Measurements from ENCODE around the gene TAAR5. TPM values are rescaled to one million over a fixed set of nuclear protein-coding genes. Genes with fewer than 3 reads are reported as not detected.

TAAR5 gene
- total RNA-seq, 1 experiment from 2014 or later = not detected

DNA sequence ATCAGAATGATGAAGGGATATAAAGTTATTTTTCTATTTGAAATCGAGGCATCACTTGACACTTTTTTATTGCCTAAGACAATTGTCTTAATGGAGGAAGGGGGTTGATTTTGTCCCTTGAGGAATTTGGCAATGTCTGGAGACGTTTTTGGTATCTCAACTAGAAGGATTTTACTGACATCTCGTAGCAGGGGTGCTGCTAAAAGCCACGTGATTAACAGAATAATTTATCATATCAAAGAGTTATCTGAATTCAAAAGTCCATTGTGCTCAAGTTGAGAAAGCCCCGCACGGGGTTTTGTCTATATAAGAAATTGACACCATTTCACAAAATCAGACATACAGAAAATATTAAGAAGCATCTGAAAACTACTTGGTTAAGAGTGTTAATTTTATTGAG, 20.9 kb downstream of the TAAR5 start (continued):
- TF ChIP-seq, protein P1, sequence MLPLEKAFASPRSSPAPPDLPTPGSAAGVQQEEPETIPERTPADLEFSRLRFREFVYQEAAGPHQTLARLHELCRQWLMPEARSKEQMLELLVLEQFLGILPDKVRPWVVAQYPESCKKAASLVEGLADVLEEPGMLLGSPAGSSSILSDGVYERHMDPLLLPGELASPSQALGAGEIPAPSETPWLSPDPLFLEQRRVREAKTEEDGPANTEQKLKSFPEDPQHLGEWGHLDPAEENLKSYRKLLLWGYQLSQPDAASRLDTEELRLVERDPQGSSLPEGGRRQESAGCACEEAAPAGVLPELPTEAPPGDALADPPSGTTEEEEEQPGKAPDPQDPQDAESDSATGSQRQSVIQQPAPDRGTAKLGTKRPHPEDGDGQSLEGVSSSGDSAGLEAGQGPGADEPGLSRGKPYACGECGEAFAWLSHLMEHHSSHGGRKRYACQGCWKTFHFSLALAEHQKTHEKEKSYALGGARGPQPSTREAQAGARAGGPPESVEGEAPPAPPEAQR (CRISPR knock-in tag; IDR thresholded peaks at IDR 0.05) = no peak
- TF ChIP-seq RELA (CRISPR knock-in tag; IDR thresholded peaks at IDR 0.05; ENCODE audit: borderline replicate concordance) (no peak), HMGA2 (CRISPR knock-in tag; IDR thresholded peaks at IDR 0.05) (no peak), ZNF121 (CRISPR knock-in tag; IDR thresholded peaks at IDR 0.05) (no peak)
- TF ChIP-seq, protein P2, sequence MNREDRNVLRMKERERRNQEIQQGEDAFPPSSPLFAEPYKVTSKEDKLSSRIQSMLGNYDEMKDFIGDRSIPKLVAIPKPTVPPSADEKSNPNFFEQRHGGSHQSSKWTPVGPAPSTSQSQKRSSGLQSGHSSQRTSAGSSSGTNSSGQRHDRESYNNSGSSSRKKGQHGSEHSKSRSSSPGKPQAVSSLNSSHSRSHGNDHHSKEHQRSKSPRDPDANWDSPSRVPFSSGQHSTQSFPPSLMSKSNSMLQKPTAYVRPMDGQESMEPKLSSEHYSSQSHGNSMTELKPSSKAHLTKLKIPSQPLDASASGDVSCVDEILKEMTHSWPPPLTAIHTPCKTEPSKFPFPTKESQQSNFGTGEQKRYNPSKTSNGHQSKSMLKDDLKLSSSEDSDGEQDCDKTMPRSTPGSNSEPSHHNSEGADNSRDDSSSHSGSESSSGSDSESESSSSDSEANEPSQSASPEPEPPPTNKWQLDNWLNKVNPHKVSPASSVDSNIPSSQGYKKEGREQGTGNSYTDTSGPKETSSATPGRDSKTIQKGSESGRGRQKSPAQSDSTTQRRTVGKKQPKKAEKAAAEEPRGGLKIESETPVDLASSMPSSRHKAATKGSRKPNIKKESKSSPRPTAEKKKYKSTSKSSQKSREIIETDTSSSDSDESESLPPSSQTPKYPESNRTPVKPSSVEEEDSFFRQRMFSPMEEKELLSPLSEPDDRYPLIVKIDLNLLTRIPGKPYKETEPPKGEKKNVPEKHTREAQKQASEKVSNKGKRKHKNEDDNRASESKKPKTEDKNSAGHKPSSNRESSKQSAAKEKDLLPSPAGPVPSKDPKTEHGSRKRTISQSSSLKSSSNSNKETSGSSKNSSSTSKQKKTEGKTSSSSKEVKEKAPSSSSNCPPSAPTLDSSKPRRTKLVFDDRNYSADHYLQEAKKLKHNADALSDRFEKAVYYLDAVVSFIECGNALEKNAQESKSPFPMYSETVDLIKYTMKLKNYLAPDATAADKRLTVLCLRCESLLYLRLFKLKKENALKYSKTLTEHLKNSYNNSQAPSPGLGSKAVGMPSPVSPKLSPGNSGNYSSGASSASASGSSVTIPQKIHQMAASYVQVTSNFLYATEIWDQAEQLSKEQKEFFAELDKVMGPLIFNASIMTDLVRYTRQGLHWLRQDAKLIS (CRISPR knock-in tag; IDR thresholded peaks at IDR 0.05; ENCODE audit: borderline replicate concordance) = no peak

- Mint-ChIP-seq H3K27ac (no peak overlapping the region), H3K9me3 (no peaks in the 10 kb centered on the region), H3K36me3 (no peaks in the 10 kb centered on the region), H3K27me3 (ENCODE audit: low read depth) (no peaks in the 10 kb centered on the region), H3K4me1 (peaks cover 38% of the 10 kb centered on the region), H3K4me3 (no peak overlapping the region)
- CTCF ChIA-PET = no interaction called here
- TF ChIP-seq, protein P1 (CRISPR knock-in tag; IDR thresholded peaks at IDR 0.05) = no peak
- DNase-seq (ENCODE audit: low spot score) (no peak), ATAC-seq (no peak)
- POLR2A ChIA-PET = no interaction called here
Observed at GRCh38 chr6:132567566-132567965, 22.0 kb downstream of the TAAR5 start.

- Mint-ChIP-seq H3K27me3 (ENCODE audit: low read depth) (no peaks in the 10 kb centered on the region), H3K9me3 (no peaks in the 10 kb centered on the region), H3K27ac (no peak overlapping the region), H3K4me1 (peaks cover 33% of the 10 kb centered on the region), H3K36me3 (no peaks in the 10 kb centered on the region), H3K4me3 (no peak overlapping the region)
- ChIA-PET CTCF (no interaction called here), POLR2A (no interaction called here)
- ATAC-seq = no peak
- DNase-seq (ENCODE audit: low spot score) = no peak
- TF ChIP-seq IRF2 (CRISPR knock-in tag; IDR thresholded peaks at IDR 0.05; ENCODE audit: borderline replicate concordance, low read depth) (no peak), NFATC4 (CRISPR knock-in tag; IDR thresholded peaks at IDR 0.05) (no peak), GRHL2 (CRISPR knock-in tag; IDR thresholded peaks at IDR 0.05; ENCODE audit: insufficient replicate concordance, severe bottlenecking) (no peak), ZNF532 (CRISPR knock-in tag; IDR thresholded peaks at IDR 0.05; ENCODE audit: borderline replicate concordance) (no peak), ZNF232 (CRISPR knock-in tag; IDR thresholded peaks at IDR 0.05) (no peak), ETV6 (CRISPR knock-in tag; IDR thresholded peaks at IDR 0.05) (no peak), ATF6 (CRISPR knock-in tag; IDR thresholded peaks at IDR 0.05) (no peak), TCF7 (CRISPR knock-in tag; IDR thresholded peaks at IDR 0.05; ENCODE audit: low read depth) (no peak), ZNF138 (CRISPR knock-in tag; conservative IDR thresholded peaks at IDR 0.05) (no peak), TP53 (CRISPR knock-in tag; IDR thresholded peaks at IDR 0.05) (no peak)
- TF ChIP-seq, protein P3, sequence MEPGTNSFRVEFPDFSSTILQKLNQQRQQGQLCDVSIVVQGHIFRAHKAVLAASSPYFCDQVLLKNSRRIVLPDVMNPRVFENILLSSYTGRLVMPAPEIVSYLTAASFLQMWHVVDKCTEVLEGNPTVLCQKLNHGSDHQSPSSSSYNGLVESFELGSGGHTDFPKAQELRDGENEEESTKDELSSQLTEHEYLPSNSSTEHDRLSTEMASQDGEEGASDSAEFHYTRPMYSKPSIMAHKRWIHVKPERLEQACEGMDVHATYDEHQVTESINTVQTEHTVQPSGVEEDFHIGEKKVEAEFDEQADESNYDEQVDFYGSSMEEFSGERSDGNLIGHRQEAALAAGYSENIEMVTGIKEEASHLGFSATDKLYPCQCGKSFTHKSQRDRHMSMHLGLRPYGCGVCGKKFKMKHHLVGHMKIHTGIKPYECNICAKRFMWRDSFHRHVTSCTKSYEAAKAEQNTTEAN (CRISPR knock-in tag; IDR thresholded peaks at IDR 0.05) = no peak
- TF ChIP-seq, protein P4, sequence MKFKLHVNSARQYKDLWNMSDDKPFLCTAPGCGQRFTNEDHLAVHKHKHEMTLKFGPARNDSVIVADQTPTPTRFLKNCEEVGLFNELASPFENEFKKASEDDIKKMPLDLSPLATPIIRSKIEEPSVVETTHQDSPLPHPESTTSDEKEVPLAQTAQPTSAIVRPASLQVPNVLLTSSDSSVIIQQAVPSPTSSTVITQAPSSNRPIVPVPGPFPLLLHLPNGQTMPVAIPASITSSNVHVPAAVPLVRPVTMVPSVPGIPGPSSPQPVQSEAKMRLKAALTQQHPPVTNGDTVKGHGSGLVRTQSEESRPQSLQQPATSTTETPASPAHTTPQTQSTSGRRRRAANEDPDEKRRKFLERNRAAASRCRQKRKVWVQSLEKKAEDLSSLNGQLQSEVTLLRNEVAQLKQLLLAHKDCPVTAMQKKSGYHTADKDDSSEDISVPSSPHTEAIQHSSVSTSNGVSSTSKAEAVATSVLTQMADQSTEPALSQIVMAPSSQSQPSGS (CRISPR knock-in tag; IDR thresholded peaks at IDR 0.05; ENCODE audit: borderline replicate concordance, low read depth) = no peak
Observed at GRCh38 chr6:132566404-132566803, 23.1 kb downstream of the TAAR5 start.
